HG02623 (cell line): ENCODE data around the gene FOXN3.

Experiments used
- ATAC-seq: cut with Tn5 transposase; IDR thresholded peaks from one replicate; pipeline ENCODE4 v1.9.1; 2021; ENCODE audit warnings: moderate library complexity; ENCODE audit not compliant: unreplicated experiment

FOXN3 gene

DNA sequence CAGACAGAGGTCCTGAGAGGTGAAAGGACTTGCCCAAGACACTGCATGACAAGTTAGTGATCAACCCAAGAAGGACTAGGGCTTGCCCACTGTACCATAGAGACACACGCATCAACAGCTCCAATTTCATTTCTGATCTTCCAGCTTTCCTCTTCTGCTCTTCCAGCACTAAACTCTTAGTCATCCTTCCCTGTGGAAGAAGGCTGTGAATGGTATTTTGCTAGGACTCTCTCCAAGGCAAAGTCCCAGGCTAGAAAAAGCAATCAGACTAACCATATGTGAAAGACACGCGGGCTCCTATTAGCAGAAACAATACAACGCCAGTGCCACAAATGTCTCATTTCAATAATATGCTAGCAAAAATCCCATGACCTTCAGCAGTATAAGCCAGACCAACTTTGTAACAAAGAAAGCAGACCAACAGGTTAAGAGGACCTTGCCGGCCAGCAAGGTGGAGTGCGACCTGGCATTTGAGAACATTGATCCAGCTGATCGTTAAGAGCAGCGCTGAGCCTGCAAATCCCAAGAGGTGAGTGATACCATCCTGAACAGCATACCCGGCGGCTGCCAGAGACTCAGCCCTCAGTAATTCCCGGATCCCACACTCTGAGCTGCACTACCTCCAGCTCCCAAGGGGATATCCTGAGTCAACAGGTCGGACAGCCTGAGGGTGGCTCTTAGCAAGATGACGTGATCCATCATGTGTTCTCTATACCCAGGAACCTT is 132.5 kb downstream of the FOXN3 start:
- no peak for ATAC-seq

DNA sequence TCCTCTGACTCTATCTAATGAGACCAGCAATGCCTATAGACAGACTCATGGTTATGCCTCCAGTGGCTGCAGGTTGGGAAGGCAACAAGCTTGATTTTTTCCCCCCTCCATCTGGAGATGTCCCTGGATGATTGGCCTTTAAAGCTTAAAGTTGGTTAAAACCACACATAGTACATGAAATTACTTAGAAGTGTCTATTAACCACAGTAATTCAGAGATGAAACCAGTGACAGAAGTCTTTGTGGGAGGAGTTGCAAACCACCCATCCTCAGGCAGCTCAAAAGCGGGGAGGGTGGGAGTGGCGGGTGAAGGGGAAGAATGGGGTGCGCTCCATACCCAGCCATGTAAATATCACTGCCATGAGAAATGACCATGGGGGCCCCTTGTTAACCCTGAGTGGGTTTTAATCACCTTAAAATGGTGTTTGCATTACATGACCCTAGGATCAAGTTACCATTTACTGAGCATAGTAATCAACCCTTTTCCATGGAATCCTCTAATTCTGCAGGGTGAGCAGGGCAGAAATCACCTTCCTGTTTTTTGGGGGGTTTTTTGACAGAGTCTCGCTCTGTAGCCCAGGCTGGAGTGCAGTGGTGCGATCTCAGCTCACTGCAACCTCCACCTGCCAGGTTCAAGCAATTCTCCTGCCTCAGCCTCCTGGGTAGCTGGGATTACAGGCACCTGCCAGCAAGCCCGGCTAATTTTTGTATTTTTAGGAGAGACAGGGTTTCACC is 133.5 kb downstream of the FOXN3 start:
- no peak for ATAC-seq

DNA sequence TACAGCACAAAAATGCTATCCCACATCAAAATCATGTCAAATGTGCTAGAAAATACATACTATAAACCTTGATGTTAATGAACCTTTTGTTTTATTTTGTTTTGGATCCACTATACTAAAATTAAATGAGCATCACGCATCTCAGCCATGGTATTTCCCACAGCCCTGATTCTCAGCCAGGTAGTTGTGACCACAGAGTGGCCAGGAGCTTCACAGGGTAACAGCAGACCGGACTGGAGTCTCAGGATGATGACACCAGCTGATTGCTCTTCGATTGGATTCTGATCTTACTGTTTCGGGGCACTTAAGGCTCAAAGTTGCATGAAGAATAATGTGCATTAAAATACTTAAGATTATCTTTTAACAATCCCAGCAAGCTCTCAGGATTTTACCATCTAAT is 134.8 kb downstream of the FOXN3 start:
- ATAC-seq, result no peak

DNA sequence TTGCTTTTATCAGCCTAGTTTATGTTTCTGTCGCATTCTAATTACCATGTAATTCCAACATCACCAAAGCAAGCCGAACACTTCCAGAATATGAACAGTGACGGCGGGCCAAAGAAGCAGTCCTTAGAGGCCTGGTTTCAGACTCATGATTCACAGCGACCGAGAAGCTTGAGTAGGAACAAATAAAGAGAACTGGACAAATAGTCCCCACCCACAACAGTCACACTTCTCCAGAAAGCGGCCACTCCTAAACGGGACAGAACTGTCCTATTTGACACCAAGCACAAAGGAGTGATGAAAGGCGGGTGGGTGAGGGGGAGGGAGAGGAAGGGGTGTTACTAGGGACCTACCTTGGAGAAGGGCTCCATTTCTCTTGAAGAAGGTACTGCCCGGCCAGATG is 136.4 kb downstream of the FOXN3 start:
- no peak for ATAC-seq

DNA sequence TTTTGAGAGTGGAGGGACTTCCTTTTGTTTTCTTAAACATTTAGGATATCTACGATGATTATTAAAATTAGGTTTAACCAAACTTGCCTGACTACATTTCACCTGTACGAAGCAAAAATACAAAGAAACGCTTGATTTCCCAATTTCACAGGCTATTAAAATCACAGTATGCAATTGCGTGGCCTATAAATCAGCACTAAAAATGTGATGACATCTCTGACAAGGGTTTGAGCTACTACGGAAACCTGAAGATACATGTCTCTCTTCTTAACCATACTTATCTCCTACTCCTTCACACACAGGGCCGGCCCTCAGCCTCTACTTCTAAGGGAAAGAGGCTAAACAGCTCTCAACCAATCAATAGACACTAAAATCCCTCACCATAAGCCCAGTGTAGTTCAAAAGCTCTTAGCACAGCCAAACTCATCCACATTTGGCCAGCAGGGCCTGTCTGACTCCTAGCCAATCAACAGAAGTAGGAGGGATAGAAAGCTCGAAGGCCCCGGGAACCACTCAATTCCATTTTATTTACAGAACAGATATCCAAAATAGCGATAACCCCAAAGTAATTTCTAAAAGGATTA is 137.3 kb downstream of the FOXN3 start:
- no peak for ATAC-seq

DNA sequence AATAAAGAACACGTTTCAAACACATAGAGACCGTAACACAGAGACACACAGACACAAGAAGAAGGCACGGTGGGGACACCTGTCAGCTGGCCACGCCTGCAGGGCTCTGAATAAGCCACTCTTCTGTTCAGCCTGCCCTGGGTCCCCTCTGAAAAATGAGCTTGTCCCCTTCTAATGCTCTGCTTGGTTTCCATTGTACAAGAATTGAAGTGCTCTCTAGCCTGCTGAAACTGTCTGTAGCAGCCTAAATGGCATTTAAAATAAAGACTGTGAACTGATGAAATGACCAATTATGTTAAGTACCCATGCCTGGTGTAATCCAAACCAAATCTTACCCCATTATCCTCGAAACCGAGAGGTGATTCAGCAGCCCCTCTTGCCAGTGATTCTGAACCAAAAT is 139.8 kb downstream of the FOXN3 start:
- ATAC-seq, result no peak

DNA sequence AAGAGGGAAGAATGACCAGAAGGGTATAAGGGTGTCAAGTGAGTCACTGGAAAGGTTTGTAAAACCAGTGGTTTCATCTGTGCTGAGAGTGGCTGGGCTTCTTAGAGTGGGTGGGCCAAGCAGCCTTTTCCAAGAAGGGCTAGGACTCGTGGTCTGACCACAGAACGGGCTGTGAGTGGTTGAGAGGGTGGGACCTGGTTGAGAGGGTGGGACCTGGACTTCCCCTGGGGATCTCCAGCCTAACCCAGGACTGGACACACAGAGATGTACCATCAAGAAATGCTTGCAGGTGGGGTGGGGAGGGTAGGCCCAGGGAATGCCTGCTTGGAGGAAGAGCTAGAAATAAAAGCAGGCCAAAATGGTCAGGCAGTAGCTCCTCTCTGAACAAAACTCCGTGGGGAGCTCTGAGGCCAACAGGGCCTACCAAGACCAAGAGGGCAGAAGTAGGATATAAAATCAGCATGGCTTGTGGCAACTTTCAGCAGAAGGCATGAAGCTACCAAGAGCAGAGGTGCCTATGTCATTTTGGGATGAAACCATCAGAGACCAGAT is 140.5 kb downstream of the FOXN3 start:
- ATAC-seq, result peak; percentile 97

DNA sequence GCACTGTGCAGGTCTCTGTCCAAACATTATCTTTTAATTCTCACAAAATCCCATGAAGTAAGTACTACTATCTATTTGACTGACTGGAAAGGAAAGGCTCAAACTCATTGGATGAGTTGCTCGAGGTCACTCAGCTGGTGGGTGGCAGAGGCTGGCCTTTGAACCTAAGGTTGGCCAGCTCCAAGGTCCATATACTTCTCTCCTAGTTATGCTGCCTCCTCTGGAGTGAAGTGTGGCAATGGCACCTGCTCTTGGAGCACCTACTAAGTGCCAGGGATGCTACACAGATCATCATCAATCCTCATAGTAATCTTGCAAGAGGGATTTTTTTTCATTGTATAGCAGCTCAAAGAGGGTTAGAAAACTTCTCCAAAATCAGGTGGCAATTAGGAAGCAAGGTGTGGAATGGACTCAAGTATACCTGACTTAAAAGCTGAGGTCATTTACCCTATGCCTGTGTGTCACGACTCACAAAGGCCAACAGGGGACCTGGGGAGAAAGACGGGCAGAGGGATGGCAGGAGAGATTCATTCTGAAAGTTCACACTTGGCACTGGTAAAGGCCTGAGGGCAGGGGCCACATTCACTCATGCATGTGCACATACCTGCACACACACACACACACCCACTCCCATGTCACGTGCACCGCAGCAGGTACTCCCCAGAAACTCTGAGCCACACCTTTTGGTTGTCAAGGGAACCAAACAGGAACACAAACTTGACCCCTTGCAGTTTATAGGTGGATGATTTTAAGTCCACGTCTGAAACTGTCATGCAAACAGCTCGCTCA is 146.4 kb downstream of the FOXN3 start:
- ATAC-seq, result no peak

DNA sequence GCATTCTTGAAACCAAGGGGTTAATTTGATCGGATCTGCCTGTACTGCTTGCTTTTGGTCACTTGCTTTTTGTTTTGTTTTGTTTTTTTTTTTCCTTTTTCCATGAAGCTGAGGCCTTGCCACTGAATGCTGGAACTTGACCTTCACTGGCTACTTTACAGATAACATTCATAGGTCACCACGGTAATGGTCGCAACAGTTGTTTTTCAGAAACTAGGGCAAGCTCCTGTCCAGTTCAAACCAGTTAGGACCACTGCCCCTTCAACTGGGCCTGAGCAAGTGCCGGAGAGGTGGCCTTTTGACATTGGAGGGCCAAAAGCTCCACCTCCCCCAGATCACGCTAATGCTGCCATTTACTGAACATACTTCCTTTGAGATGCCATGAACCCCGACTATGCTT is 147.6 kb downstream of the FOXN3 start:
- ATAC-seq, result no peak

DNA sequence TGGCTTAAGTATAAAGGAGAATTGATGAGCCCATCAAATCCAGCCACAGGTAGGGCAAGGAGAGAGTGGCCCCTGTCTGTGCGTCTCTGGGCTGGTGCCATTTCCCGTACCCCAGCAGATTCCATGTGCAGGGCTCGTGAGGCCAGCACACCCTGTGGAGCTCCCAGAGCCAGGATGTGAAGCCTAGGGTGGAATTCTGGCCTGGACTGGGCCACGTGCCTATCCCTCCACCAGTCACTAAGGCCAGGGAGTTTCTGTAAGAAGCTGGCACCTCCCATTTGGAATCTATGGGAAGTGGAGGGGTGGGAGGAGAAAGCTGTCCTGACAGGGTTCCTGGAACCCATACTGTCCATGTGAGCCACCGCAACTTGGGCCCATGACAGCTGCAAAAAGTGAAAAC is 148.5 kb downstream of the FOXN3 start:
- no peak for ATAC-seq

DNA sequence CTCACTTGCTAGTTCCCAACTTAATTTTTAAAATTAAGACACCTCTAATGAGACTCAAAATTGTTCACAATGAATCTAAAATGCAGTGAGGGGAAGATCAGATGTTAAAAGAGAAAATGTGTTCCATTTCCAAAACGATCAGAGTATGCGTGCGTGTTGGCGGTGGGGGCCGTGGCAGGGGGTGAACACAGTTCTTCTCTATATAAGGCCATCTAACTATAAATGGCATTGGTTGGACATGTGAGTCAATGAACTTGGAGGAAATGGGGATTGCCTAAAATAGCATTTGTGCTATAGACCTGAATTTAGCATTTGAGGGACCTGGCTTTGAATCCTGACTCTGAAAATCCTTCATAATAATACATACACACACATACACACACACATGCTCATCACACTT is 149.4 kb downstream of the FOXN3 start:
- no peak for ATAC-seq

DNA sequence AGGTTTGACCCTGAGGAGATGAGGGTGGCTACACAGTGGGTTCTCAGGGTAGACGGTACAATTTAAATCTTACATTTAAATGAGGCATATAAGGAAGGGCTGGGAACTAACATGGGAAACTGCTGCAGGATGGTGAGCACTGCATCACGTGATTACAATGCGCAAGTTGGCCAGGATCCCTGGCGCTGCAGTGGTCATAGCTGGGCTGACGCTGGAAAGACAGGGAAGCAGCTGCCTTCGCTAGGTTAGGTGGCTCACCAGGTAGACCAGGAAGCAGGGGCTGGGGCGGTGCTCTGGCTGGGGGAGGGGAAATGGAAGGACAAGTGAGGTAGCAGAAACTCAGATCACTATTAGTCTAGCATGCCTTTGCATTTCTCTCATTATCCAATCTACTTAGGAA is 149.9 kb downstream of the FOXN3 start:
- no peak for ATAC-seq

DNA sequence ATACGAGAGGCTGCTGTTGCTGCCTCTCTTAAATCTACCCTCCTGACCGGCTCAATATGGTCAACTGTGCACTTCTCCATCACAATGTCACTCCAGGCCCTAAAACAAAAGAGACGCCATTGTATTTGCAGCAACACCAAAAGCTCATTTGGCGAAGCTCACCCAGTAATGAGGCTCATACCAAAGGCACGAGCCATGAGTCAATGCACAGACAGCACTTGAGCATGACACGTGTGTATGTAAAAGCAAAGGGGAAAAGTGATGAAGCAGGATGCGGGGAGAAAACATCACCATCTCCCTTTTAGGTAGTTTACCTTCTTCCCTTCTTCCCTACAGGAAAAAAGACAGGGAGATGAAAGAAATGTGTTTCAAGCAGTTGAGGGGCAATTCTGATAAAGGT is 150.3 kb downstream of the FOXN3 start:
- ATAC-seq, result no peak

DNA sequence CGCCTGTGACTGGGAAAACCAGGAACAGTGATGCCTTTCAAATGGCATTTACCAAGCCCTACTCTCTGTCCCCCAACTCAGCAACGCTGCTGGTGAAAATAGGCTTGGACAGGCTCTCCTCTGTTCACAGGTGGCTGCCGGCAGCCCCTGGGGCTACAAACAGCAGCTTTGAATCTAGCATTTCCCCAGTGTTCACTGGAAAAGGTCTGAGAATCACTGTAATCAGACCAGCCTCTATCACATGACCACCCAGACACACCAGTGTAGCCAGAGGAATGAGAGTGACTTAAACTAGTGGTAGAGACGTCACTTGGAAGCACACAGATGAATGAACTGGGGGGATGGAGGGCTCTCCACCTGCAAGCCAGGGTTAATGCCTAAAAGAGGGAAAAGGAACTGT is 151.8 kb downstream of the FOXN3 start:
- no peak for ATAC-seq

DNA sequence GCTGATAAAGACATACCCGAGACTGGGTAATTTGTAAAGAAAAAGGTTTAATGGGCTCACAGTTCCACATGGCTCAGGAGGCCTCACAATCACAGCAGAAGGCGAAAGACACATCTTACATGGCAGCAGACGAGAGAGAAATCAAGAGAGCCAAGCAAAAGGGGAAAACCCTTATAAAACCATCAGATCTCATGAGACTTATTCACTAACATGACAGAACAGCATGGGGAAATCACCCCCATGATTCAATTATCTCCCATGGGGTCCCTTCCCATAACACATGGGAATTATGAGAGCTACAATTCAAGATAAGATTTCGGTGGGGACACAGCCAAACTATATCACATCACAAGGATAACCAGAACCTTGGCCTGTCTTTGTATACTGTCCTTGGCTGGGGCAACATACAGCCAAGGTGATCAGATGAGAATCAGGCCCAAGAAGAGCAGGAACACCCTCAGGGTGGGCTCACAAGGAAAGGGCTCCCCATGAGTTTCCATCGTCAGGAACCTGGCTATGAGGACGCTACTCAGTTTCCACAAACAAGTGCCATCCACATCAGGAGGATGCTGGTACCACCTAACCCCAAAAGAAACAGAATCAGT is 152.7 kb downstream of the FOXN3 start:
- ATAC-seq, result no peak

DNA sequence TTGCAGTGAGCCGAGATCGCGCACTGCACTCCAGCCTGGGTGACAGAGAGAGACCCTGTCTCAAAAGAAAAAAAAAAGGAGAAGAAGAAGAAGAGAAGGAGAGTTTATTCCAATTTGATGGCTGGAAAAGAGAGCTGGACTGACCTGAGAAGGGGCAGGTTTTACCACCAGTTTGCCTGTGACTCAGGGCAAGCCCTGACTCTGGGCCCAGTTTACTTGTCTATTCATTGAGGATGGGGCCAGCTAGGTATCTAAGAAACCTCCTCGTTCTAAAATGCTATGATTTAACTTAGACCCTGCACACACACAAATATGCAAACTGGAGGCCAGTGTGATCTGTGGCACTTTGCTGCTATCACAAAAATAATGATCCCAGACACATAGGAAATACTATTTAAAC is 155.0 kb downstream of the FOXN3 start:
- ATAC-seq, result no peak

DNA sequence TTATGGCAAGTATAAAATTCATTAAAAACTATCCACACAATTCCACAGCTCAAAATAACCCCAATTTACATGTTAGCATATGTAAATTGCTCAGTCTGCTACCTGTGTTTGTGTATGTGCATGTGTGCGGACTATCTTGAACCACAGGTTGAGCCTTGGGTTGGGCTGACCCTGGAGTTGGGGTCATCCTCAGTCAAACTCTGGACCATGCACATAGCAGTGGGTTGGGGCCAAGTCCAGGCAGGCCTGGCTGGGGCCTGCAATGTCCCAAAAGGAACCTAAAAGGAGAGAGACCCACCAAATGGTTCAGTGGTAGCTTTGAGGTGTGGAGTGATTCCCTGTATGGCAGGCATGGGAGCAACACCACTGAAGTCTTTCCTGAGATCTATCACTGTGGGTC is 156.1 kb downstream of the FOXN3 start:
- ATAC-seq, result no peak

DNA sequence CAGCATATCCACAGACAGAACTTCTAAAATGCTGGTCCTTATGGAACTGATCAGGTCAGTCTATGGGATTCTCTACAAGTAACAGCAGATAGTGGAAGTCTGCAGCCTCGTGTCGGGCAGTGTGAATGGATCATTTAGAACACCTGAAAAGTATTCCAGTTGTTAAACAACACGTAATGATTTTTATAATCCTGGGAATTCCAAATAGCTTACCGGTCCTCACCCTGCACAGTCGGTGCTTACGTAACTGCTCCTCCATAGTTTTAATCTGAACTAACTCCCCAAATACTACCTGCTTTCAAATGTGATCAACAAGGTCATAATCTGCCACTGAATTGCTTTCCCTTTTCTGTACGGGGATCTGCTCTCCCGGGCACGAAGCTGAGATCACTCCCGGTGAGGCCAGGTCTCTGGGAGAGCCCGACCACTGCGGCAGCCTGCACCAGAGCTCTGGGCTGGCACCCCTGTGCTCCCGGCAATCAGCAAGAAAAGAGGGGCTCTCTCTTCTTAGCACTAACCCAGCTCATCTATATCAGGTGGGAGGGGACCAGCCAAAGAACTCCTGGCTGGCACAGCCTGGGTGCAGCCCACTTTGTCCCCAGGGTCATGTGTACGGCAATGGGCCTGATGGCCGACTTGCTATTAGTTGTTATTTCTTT is 157.0 kb downstream of the FOXN3 start:
- no peak for ATAC-seq

DNA sequence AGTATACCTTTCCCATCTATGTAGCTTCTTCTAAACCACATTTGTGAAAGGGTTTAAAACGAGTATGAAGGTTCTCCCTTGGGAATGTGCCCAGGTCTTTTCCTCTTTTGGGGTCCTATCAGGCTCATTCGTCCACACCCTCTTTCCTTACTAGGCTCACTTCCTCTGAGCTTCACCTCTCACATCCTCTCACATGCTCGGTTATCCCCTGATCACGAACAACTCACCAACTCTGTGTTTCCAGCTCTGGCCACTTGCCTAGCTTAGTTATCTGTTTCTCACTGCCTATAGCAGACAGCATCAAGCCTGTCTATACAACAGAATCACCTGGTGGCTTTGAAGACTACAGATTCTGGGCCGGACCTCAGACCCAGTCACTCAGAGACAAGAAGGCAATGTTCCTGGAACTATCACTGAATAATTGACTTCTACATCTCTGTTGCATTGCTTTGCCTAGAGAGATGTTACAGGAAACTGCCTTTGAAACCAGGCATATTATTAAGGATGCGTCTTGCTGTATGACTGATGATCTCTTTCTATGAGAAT is 158.2 kb downstream of the FOXN3 start:
- no peak for ATAC-seq

DNA sequence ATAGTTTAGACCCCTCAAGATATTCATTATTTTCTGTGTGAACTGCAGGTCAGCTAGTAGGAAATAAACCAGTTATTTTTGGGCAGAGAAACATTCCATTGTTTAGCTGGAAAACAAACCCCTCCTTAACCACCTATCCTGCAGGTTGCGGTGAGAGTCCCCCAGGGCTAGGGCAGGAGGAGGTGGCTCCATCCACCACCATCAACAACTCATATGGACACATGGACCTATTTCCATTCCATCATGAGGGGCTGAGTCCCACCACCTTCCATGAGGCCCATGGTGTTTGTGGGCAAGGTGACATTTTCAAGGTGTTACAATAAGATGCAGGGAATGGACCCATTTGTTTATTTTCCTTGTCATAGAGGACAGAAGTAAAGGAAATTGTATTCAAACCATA is 160.1 kb downstream of the FOXN3 start:
- ATAC-seq, result no peak
